ENCODE results near the gene NMNAT3. TPM values are rescaled to one million over a fixed set of nuclear protein-coding genes. Genes with fewer than 3 reads are reported as not detected.

Gene NMNAT3
- total and polyA plus RNA-seq, 9 donors: 2.0 to 5.8 (median 4.5) TPM

DNA sequence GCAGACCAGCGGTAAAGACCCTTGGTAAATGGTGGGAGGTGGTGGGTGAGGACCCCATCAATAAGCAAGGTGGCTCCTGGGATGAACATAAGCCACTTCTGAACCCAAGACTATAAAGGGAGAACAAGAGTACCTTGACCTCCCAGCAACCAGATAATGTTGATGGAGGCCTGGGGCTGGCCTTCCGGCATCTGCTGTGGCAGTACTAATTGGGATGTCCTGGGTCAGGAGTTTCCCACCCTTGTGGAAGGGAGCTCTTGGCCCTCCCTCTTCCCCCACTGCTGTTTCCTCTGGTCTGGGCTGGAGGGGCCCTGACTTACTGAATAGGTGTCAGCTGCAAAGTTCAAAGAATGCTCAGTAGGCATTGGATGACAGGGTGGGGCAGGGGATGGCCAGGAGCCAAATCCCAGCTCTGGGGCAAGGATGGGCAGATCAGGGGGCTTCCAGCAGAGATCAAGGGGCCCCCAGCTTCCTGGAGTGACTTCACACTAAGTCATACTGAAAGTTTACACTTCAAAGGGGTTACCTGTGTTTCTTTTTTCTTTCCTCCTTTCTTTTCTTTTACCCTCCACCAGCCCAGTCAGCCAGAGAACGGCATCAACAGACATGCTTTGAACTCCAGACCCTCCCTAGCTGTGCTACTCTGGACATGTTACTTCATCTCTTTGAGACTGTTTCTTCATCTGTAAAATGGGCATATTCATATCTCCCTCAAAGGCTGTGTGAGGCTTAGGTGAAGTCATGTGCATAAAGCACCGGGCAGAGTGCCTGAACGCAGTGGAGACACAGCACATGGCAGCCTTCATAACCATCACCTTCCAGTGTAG is 139.8 kb downstream of the NMNAT3 start:
- no CpG with 5 or more reads among the region's 5 CpGs for WGBS (ENCODE audit: insufficient coverage)

DNA sequence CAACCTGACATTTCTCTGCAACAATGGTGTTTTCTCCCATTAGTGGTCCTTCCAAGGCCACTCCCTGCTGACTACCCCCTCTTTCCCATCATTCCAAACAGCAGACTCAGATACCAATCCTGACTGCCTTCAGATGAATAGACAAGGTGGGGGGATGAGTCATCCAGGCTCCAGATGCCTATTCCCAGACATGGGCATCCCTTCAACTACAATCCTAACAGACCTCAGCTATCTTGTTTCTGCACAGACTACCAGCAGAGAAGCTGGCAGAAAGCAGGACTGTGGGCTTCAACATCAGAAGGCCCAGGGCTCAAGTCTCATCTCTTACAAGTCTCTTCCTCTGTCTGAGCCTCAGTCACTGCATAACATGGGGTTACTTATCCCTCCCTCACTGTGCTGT is 140.4 kb downstream of the NMNAT3 start:
- Histone ChIP-seq H3K4me3 (ENCODE audit: low read length) (no peak overlapping the region), H3K27me3 (ENCODE audit: control insufficient read depth, insufficient read depth, low read length) (peaks cover 8% of the 10 kb centered on the region), H3K9me3 (replicated peaks; ENCODE audit: control insufficient read depth, low read depth, low read length) (no peaks in the 10 kb centered on the region), H3K36me3 (ENCODE audit: control insufficient read depth, insufficient read depth, low read length) (no peaks in the 10 kb centered on the region), H3K4me1 (ENCODE audit: control insufficient read depth, insufficient read depth, low read length) (peaks cover 68% of the 10 kb centered on the region), H3K27ac (ENCODE audit: low read length) (peak overlapping the region; percentile 8)
- no peak for DNase-seq

More for the DNA sequence above, 139.8 kb downstream of the NMNAT3 start:
- Histone ChIP-seq H3K4me3 (ENCODE audit: low read length) (no peak overlapping the region), H3K27me3 (ENCODE audit: control insufficient read depth, insufficient read depth, low read length) (peaks cover 8% of the 10 kb centered on the region), H3K27ac (ENCODE audit: low read length) (peak overlapping the region; percentile 88), H3K4me1 (ENCODE audit: control insufficient read depth, insufficient read depth, low read length) (peaks cover 63% of the 10 kb centered on the region), H3K9me3 (replicated peaks; ENCODE audit: control insufficient read depth, low read depth, low read length) (no peaks in the 10 kb centered on the region), H3K36me3 (ENCODE audit: control insufficient read depth, insufficient read depth, low read length) (no peaks in the 10 kb centered on the region)
- DNase-seq: no peak

DNA sequence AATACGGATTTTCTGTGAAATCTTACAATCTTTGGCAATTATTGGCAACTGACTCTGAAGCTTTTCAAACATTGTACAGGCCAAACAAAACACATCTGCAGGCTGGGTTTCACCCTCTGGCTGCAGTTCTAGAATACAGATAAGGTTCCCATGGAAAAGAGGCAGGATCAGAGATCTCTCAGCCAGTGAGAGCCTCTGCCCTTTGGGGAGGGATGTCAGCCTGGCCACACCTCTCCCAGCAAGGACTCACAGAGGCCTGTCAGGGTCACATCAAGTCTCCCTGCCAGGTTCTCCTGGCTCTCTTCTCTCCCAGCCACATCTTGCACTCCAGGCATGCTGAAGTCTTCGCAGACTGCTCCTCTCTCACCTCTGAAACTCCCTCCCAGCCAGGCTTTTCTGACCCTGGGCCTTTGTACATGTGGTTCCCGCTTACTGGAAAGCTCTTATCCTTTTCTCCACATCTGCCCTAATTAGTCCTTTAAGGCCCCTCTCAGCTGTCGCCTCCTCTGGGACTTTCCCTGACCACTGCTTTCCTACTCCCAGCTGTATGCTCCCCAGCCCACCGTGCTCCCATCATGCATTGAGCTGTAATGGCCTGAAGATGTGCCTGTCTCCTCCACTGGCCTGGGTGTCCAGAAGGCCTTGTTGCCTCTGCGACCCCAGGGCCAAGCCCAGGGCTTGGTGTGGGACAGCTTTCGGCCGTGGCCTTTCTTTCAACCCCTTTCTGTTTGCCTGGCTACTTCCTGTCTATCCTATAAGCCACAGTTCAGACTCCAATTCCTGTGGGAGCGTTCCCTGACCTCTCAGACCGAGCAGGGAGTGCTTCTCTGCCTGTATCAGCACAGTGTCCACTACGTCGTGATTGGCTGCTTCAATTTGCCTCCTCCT is 142.5 kb downstream of the NMNAT3 start:
- DNase-seq: peak; percentile 57
- peak overlapping the region; percentile 81 for H3K27ac ChIP-seq (ENCODE audit: low read length)
- H3K27me3 ChIP-seq (ENCODE audit: control insufficient read depth, insufficient read depth, low read length): peaks cover 8% of the 10 kb centered on the region
- peaks cover 60% of the 10 kb centered on the region for H3K4me1 ChIP-seq (ENCODE audit: control insufficient read depth, insufficient read depth, low read length)
- no peak overlapping the region for H3K4me3 ChIP-seq (ENCODE audit: low read length)
- H3K36me3 ChIP-seq (ENCODE audit: control insufficient read depth, insufficient read depth, low read length): no peaks in the 10 kb centered on the region
- no peaks in the 10 kb centered on the region for H3K9me3 ChIP-seq (replicated peaks; ENCODE audit: control insufficient read depth, low read depth, low read length)
- WGBS (ENCODE audit: insufficient coverage): 38% methylated on average over 7 of the region's 12 CpGs

DNA sequence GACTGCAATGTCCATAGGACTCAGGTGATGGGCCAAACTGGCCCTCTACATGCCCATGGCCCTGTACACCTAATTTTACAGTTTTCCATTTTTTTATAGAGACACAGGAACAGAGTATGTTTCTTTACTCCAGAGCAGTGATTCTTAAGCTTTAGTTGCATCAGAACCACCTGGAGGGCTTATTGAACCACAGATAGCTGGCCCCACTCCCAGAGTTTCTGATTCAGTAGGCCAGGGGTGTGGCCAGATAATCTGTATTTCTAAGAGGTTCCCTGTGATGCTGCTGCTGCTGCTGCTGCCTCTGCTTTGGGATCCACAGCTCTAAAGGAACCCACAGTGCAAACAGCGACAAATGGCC is 143.3 kb downstream of the NMNAT3 start:
- Histone ChIP-seq H3K36me3 (ENCODE audit: control insufficient read depth, insufficient read depth, low read length) (peaks cover under 1% of the 10 kb centered on the region), H3K4me3 (ENCODE audit: low read length) (no peak overlapping the region), H3K27me3 (ENCODE audit: control insufficient read depth, insufficient read depth, low read length) (peaks cover 8% of the 10 kb centered on the region), H3K9me3 (replicated peaks; ENCODE audit: control insufficient read depth, low read depth, low read length) (no peaks in the 10 kb centered on the region), H3K27ac (ENCODE audit: low read length) (peak overlapping the region; percentile 81), H3K4me1 (ENCODE audit: control insufficient read depth, insufficient read depth, low read length) (peaks cover 57% of the 10 kb centered on the region)
- WGBS (ENCODE audit: insufficient coverage): 60% methylated on average over 1 of the region's 1 CpG
- peak; percentile 64 for DNase-seq

DNA sequence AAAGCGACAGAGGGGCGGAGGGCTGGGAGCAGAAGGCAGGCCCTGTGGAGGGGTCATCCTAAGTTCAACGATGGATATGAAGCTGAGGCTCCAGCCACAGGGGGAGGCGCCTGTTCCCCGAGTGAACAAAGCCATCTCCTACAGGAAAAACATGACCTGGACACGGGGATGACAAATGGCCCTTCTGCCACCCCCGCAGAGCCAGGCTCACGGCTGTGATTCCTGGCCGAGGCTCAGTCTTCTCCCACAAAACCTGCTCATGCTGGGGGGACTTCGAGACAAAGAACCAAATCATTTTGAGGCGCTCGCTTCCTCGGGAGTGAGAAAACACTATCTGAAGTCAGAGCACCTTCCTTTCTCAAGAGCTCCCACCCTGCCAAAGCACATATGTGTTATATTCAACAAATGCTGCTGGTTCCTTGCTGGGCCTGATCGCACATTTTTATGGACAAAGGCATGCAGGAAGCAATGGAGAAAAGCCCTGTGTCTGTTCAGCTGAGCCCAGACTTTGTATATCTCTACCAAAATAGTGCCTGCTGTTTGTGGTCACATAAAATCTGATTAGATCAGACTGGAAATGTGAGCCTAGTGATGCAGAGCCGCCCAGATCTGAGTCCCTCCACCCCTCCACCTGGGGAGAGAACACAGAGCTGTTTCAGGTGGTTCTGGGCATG is 143.9 kb downstream of the NMNAT3 start:
- Histone ChIP-seq H3K4me1 (ENCODE audit: control insufficient read depth, insufficient read depth, low read length) (peaks cover 54% of the 10 kb centered on the region), H3K9me3 (replicated peaks; ENCODE audit: control insufficient read depth, low read depth, low read length) (no peaks in the 10 kb centered on the region), H3K36me3 (ENCODE audit: control insufficient read depth, insufficient read depth, low read length) (peaks cover 3% of the 10 kb centered on the region), H3K27ac (ENCODE audit: low read length) (peak overlapping the region; percentile 81), H3K4me3 (ENCODE audit: low read length) (no peak overlapping the region), H3K27me3 (ENCODE audit: control insufficient read depth, insufficient read depth, low read length) (peaks cover 5% of the 10 kb centered on the region)
- 19% methylated on average over 8 of the region's 15 CpGs for WGBS (ENCODE audit: insufficient coverage)
- DNase-seq: peak; percentile 88

DNA sequence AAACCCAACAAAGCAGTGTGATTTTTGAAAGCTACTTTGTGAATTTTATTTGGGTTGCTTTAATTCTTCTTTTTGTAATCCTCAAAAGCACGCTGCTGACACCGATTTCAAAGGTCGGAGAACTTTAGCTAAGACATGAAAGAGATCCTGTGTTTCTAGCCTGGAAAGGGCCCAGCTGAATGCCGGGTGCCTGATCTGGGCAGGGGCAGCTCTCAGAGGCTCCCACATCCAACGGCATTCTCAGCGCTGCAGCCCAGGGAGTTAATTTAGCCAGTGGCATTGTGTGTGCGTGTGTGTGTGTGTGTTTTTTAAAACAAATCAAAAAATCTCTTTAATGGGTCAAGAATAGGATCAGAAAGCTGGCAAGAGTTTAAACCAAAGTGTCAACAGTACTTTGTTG is 144.8 kb downstream of the NMNAT3 start:
- 16% methylated on average over 2 of the region's 7 CpGs for WGBS (ENCODE audit: insufficient coverage)
- peaks cover 45% of the 10 kb centered on the region for H3K4me1 ChIP-seq (ENCODE audit: control insufficient read depth, insufficient read depth, low read length)

DNA sequence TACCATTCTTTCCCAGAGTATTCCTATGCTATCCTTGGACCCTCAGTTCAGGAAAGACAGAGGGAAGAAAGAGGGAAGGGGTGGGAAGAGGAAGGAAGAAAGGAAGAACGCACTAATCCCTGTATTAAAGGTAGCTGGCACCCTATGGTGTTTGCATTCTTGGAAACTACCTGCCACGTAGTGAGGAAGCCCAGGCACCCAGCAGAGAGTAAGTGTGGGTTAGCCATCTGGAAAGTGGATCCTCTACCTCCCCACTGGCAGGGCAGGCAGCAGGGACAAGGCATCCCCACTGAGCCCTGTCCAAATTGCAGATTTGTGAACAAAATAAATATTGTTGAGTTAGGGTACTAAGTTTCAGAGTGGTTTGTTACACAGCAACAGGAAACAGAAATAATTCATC is 147.1 kb downstream of the NMNAT3 start:
- H3K4me3 ChIP-seq (ENCODE audit: low read length): no peak overlapping the region
- H3K27ac ChIP-seq (ENCODE audit: low read length): no peak overlapping the region
- H3K36me3 ChIP-seq (ENCODE audit: control insufficient read depth, insufficient read depth, low read length): peaks cover 12% of the 10 kb centered on the region
- DNase-seq: no peak
- H3K9me3 ChIP-seq (replicated peaks; ENCODE audit: control insufficient read depth, low read depth, low read length): no peaks in the 10 kb centered on the region
- H3K4me1 ChIP-seq (ENCODE audit: control insufficient read depth, insufficient read depth, low read length): peaks cover 29% of the 10 kb centered on the region
- H3K27me3 ChIP-seq (ENCODE audit: control insufficient read depth, insufficient read depth, low read length): no peaks in the 10 kb centered on the region
- 92% methylated on average over 1 of the region's 2 CpGs for WGBS (ENCODE audit: insufficient coverage)

More for the DNA sequence above, 144.8 kb downstream of the NMNAT3 start:
- Histone ChIP-seq H3K27ac (ENCODE audit: low read length) (no peak overlapping the region), H3K4me3 (ENCODE audit: low read length) (no peak overlapping the region), H3K27me3 (ENCODE audit: control insufficient read depth, insufficient read depth, low read length) (peaks cover 2% of the 10 kb centered on the region), H3K36me3 (ENCODE audit: control insufficient read depth, insufficient read depth, low read length) (peaks cover 3% of the 10 kb centered on the region), H3K9me3 (replicated peaks; ENCODE audit: control insufficient read depth, low read depth, low read length) (no peaks in the 10 kb centered on the region)
- peak; percentile 25 for DNase-seq

DNA sequence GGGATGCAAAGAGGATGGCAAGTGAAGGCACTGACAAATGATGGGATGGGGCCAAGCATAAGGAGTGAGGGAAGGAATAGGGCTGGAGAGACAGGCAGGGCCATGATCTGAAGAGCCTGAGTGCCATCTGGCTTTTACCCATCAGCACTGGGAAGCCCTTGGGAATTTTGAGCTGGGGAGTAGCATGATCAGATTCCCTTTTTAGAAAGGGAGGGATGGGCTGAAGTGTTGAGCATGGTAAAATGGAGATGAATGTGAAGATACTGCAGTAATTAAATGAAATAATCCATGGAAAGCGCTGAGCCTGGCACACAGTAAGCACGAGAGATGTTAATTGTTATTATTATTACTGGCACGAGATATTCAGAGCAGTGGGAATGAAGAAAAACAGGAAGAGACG is 148.1 kb downstream of the NMNAT3 start:
- Histone ChIP-seq H3K4me1 (ENCODE audit: control insufficient read depth, insufficient read depth, low read length) (peaks cover 19% of the 10 kb centered on the region), H3K36me3 (ENCODE audit: control insufficient read depth, insufficient read depth, low read length) (peaks cover 16% of the 10 kb centered on the region), H3K4me3 (ENCODE audit: low read length) (no peak overlapping the region), H3K27ac (ENCODE audit: low read length) (no peak overlapping the region), H3K9me3 (replicated peaks; ENCODE audit: control insufficient read depth, low read depth, low read length) (no peaks in the 10 kb centered on the region), H3K27me3 (ENCODE audit: control insufficient read depth, insufficient read depth, low read length) (no peaks in the 10 kb centered on the region)
- WGBS (ENCODE audit: insufficient coverage): 92% methylated on average over 2 of the region's 4 CpGs
- DNase-seq: no peak

DNA sequence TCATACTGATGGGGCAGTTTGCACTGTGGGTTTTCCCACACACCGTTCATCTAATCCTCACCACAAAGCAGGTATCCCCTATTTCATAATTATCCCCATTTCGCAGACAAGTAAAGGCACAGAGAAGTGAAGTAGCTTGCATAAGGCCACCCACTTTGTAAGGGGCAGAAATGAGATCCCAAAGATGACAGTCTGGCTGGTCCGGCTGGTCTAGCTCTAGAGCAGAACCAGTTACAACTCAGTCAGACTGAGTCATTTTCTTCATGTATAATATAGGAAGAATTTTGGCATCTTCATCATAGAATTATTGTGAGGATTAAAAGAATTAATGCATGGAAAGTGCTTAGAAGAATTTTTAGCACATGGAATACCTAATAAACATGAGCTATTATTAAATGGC is 148.8 kb downstream of the NMNAT3 start:
- no peak for DNase-seq
- no peak overlapping the region for H3K27ac ChIP-seq (ENCODE audit: low read length)
- no peaks in the 10 kb centered on the region for H3K27me3 ChIP-seq (ENCODE audit: control insufficient read depth, insufficient read depth, low read length)
- no peaks in the 10 kb centered on the region for H3K9me3 ChIP-seq (replicated peaks; ENCODE audit: control insufficient read depth, low read depth, low read length)
- WGBS (ENCODE audit: insufficient coverage): 100% methylated on average over 1 of the region's 3 CpGs
- peaks cover 11% of the 10 kb centered on the region for H3K4me1 ChIP-seq (ENCODE audit: control insufficient read depth, insufficient read depth, low read length)
- no peak overlapping the region for H3K4me3 ChIP-seq (ENCODE audit: low read length)
- H3K36me3 ChIP-seq (ENCODE audit: control insufficient read depth, insufficient read depth, low read length): peaks cover 16% of the 10 kb centered on the region

DNA sequence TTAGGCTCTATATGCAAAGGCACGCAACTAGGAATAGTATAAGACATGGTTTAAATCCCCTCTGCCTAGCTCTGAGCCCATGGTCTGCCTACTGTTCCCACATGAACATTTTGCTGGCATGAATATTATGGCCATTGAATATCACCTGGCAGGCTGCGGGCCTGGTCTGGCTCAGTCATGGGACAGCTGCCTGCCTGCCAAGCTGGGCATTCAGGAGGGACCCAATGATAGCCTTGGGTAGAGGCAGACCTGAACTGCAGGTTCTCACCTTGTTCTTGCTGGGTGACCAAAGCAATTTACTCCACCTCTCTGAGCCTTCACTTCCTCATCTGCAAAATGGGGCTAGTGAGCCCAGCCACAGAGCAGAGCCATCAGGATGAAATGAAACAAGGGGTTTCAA is 149.5 kb downstream of the NMNAT3 start:
- H3K27me3 ChIP-seq (ENCODE audit: control insufficient read depth, insufficient read depth, low read length): no peaks in the 10 kb centered on the region
- H3K27ac ChIP-seq (ENCODE audit: low read length): no peak overlapping the region
- DNase-seq: no peak
- WGBS (ENCODE audit: insufficient coverage): 79% methylated on average over 2 of the region's 2 CpGs
- H3K4me3 ChIP-seq (ENCODE audit: low read length): no peak overlapping the region
- peaks cover 6% of the 10 kb centered on the region for H3K4me1 ChIP-seq (ENCODE audit: control insufficient read depth, insufficient read depth, low read length)
- H3K36me3 ChIP-seq (ENCODE audit: control insufficient read depth, insufficient read depth, low read length): peaks cover 16% of the 10 kb centered on the region
- H3K9me3 ChIP-seq (replicated peaks; ENCODE audit: control insufficient read depth, low read depth, low read length): no peaks in the 10 kb centered on the region
